Measurements from ENCODE around the gene MLLT3.

DNA sequence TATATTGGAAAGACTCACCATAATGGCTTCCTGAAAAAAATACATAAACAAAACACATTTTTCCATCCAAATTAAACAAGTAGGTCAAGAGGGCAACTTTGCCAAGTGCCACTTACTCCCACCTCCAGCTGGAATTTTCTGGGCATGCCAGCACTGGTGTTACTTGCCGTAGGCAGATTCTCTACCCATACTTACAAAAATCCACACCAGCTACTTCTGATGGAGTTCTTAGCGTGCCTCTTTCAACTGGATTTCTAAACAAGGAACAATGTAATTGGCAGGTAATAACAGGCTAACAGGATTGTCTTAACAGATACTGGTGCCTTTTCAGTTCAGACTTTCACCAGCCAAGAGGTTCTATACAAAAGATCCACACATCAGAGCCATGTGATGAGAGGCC is 301.4 kb downstream of the MLLT3 start:
- TF ChIP-seq, protein P1, sequence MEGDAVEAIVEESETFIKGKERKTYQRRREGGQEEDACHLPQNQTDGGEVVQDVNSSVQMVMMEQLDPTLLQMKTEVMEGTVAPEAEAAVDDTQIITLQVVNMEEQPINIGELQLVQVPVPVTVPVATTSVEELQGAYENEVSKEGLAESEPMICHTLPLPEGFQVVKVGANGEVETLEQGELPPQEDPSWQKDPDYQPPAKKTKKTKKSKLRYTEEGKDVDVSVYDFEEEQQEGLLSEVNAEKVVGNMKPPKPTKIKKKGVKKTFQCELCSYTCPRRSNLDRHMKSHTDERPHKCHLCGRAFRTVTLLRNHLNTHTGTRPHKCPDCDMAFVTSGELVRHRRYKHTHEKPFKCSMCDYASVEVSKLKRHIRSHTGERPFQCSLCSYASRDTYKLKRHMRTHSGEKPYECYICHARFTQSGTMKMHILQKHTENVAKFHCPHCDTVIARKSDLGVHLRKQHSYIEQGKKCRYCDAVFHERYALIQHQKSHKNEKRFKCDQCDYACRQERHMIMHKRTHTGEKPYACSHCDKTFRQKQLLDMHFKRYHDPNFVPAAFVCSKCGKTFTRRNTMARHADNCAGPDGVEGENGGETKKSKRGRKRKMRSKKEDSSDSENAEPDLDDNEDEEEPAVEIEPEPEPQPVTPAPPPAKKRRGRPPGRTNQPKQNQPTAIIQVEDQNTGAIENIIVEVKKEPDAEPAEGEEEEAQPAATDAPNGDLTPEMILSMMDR (IDR thresholded peaks at IDR 0.05; ENCODE audit: poor library complexity), result no peak
- TF ChIP-seq EZH2 (IDR thresholded peaks at IDR 0.05; ENCODE audit: borderline replicate concordance), result no peak
- no peak for TF ChIP-seq EZH2phosphoT487 (IDR thresholded peaks at IDR 0.05; ENCODE audit: low read depth, severe bottlenecking, unreplicated experiment)
